MM.1S (cell line): ENCODE data around the gene LSAMP.

Experiments
- CTCF ChIP-seq: fragments of 300-600 bp; sonication (generic); IDR thresholded peaks from 2 replicates; pipeline ENCODE4 v1.5.1; 2016; ENCODE audit warnings: antibody characterized with exemption, low read length, mixed read lengths
- EZH2 ChIP-seq: fragments of 300-600 bp; sonication (generic); optimal IDR thresholded peaks from 2 replicates; pipeline ENCODE3; 2017; ENCODE audit warnings: low read depth, mild to moderate bottlenecking, antibody characterized with exemption, low read length, mixed read lengths
- EZH2phosphoT487 ChIP-seq: fragments of 300-600 bp; sonication (generic); IDR thresholded peaks from 2 replicates; pipeline ENCODE4 v1.6.1; 2018; ENCODE audit warnings: antibody characterized with exemption, low read length

- TF ChIP-seq CTCF = no peak
- no peak for TF ChIP-seq EZH2
- TF ChIP-seq EZH2phosphoT487 = no peak
Observed at GRCh38 chr3:116155841-116156240, 289.4 kb downstream of the LSAMP start.
